Stomach (tissue), 4 donors: Measurements from ENCODE around the gene RBMS3.

Experiments
- CTCF ChIP-seq, 7 experiments: fragments of 450-650 bp in 4 of 7; fragments of 200-600 bp in 3 of 7; sonication (generic) in 3 of 7; IDR thresholded peaks; one replicate each; pipeline ENCODE4 v1.5.1; 2016 to 2019; ENCODE audit warnings: antibody characterized with exemption in 7 of 7, control low read depth in 2 of 7, mild to moderate bottlenecking in 1 of 7
- EP300 ChIP-seq: sonication (generic); formaldehyde crosslinking; IDR thresholded peaks from one replicate; pipeline ENCODE4 v1.6.1; 2017; ENCODE audit warnings: antibody characterized with exemption

GRCh38 chr3:29705906-29706844 is 425.3 kb downstream of the RBMS3 start:
- TF ChIP-seq CTCF (IDR thresholded peaks at IDR 0.05) (no peak), EP300 (no peak)
